Measurements from ENCODE around the gene CLEC20A. TPM values are rescaled to one million over a fixed set of nuclear protein-coding genes. Genes with fewer than 3 reads are reported as not detected.

The CLEC20A gene
- total RNA-seq, 6 experiments from 2014 or later = not detected

DNA sequence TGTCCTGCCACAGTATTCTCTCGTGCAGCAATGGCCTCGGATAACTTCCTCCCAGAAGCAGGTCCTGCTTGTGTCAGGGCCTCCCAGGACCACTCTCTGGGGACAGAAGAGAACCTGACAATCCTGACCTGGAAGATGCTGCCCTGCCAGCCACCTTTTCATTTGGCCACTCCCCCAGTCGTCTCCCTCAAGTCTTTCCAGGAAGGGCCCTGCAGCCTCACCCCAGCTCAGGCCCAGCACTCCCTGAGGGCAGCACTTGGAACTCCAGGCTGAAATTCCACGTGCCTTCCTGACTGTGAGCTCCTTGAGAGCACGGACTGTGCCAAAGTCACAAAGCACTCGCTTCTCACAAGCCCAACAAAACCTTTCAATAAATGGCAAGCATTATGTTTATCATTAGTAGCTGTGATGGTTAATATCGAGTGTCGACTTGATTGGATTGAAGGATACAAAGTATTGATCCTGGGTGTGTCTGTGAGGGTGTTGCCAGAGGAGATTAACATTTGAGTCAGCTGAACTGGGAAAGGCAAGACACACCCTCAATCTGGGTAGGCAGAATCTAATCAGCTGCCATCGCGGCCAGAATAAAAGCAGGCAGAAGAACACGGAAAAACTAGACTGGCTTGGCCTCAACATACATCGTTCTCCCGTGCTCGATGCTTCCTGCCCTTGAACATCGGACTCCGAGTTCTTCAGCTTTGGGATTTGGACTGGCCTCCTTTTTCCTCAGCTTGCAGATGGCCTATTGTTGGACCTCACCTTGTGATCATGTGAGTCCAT is 2.3 kb upstream of the CLEC20A start:
- no peak for DNase-seq
- TF ChIP-seq, protein P1, sequence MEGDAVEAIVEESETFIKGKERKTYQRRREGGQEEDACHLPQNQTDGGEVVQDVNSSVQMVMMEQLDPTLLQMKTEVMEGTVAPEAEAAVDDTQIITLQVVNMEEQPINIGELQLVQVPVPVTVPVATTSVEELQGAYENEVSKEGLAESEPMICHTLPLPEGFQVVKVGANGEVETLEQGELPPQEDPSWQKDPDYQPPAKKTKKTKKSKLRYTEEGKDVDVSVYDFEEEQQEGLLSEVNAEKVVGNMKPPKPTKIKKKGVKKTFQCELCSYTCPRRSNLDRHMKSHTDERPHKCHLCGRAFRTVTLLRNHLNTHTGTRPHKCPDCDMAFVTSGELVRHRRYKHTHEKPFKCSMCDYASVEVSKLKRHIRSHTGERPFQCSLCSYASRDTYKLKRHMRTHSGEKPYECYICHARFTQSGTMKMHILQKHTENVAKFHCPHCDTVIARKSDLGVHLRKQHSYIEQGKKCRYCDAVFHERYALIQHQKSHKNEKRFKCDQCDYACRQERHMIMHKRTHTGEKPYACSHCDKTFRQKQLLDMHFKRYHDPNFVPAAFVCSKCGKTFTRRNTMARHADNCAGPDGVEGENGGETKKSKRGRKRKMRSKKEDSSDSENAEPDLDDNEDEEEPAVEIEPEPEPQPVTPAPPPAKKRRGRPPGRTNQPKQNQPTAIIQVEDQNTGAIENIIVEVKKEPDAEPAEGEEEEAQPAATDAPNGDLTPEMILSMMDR (IDR thresholded peaks at IDR 0.05) = no peak
- no peak for TF ChIP-seq POLR2A (IDR thresholded peaks at IDR 0.05)
- Histone ChIP-seq H3K4me1 (no peaks in the 10 kb centered on the region), H3K4me3 (no peak overlapping the region), H3K36me3 (no peaks in the 10 kb centered on the region), H3K27ac (no peak overlapping the region), H3K9me3 (no peaks in the 10 kb centered on the region), H3K27me3 (no peaks in the 10 kb centered on the region)
- intact Hi-C loops (cut with DNase I) = no loop called here
- no peak for ATAC-seq
- 85% methylated on average over 11 of the region's 16 CpGs for WGBS (ENCODE audit: insufficient coverage, low coverage, low lambda C conversion rate, missing lambda C conversion rate)

DNA sequence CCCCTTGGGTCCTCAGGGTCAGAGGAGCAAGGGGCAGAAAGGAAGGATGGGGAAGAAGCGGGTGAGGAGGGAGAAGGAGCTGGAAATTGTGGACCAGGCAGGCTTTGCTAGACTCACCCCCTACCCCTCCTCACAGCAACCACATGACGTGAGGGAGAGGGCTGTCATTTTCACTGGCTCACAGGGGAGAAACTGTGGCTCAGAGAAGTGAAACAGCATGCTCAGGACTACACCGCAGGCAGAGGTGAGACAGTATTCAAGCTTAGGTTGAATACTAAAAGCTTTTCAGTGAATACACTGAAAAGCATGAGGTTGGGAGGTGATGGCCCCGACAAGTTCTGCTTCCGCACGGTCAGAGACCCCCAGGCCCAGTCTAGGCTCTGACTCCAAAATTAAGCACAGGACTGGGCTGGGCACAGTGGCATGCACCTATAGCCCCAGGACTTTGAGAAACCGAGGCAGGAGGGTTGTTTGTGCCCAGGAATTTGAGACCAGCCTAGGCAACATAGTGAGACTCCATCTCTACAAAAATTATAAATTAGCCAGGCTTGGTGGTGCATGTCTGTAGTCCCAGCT is 1.2 kb upstream of the CLEC20A start:
- no peak overlapping the region for H3K27ac ChIP-seq
- no peaks in the 10 kb centered on the region for H3K36me3 ChIP-seq
- ATAC-seq (no peak), DNase-seq (no peak)
- TF ChIP-seq POLR2A (IDR thresholded peaks at IDR 0.05) = no peak
- TF ChIP-seq, protein P1 (IDR thresholded peaks at IDR 0.05) = no peak
- no peaks in the 10 kb centered on the region for H3K9me3 ChIP-seq
- no peak overlapping the region for H3K4me3 ChIP-seq
- no peaks in the 10 kb centered on the region for H3K4me1 ChIP-seq
- intact Hi-C loops (cut with DNase I) = no loop called here
- H3K27me3 ChIP-seq = no peaks in the 10 kb centered on the region
- WGBS (ENCODE audit: insufficient coverage, low coverage, low lambda C conversion rate, missing lambda C conversion rate) = 70% methylated on average over 3 of the region's 7 CpGs

DNA sequence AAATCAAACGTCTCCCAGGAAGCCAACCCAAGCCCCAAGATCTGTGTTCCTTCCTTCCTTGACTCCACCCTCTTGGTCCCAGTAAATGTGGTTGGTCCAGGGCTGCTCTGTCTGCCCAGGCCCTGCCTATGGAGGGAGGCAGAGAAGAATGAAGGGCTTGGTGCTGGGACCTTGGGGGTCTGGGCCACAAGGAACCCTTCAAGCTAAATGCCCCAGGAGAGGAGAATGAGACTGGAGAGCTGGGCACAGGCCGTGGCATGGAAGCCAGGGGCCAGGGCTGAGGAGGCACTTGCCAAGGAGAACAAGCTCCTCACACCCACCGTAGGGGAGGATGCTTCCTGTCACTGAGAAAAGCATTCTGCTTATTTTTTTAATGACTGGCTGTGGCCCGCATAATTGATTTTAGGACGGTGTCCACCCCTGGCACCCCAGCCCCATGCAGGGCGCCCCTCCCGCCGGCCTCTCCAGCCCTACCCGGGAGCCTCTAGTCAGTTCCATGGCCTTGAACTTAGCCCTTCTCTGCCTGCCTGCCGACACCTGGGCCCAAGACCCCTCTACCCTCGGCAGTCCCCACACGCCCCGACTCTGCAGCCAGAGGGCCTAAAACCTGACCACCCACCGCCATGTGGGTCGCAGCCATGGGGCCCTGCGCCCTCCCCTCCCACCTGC is 889 bp downstream of the CLEC20A start:
- Histone ChIP-seq H3K36me3 (no peaks in the 10 kb centered on the region), H3K9me3 (no peaks in the 10 kb centered on the region), H3K27me3 (no peaks in the 10 kb centered on the region), H3K4me3 (no peak overlapping the region), H3K27ac (no peak overlapping the region), H3K4me1 (no peaks in the 10 kb centered on the region)
- WGBS (ENCODE audit: insufficient coverage, low coverage, low lambda C conversion rate, missing lambda C conversion rate) = 0% methylated on average over 1 of the region's 16 CpGs
- no peak for DNase-seq
- no peak for ATAC-seq
- no peak for TF ChIP-seq POLR2A (IDR thresholded peaks at IDR 0.05)
- TF ChIP-seq, protein P1 (IDR thresholded peaks at IDR 0.05) = no peak
- intact Hi-C loops (cut with DNase I) = no loop called here

DNA sequence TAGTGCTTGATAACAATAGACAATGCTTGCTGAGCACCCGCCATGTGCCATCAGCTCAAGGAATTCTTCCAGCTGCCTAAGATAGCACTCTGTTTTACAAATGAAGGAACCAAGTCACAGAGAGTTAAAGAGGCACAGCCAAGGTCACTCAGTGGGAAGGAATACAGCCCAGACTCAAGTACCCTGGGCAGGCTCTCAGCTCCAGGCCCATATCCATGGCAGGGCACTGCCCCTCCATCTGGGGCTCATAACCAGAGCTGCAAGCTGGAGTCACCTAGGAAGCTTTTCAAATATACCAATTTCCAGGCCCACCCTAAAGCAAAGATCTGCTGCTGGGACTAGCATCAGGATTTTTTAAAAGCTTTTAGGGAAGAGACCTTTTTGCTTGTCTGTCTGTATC is 1.6 kb downstream of the CLEC20A start:
- Histone ChIP-seq H3K9me3 (no peaks in the 10 kb centered on the region), H3K27me3 (no peaks in the 10 kb centered on the region), H3K4me1 (no peaks in the 10 kb centered on the region), H3K27ac (no peak overlapping the region), H3K4me3 (no peak overlapping the region), H3K36me3 (no peaks in the 10 kb centered on the region)
- 86% methylated on average over 1 of the region's 1 CpG for WGBS (ENCODE audit: insufficient coverage, low coverage, low lambda C conversion rate, missing lambda C conversion rate)
- TF ChIP-seq, protein P1 (IDR thresholded peaks at IDR 0.05) = no peak
- no peak for TF ChIP-seq POLR2A (IDR thresholded peaks at IDR 0.05)
- ATAC-seq (no peak), DNase-seq (no peak)
- intact Hi-C loops (cut with DNase I) = no loop called here

All from right lobe of liver (tissue), 6 donors.